ENCODE data around the gene TP73.

TP73 gene

DNA sequence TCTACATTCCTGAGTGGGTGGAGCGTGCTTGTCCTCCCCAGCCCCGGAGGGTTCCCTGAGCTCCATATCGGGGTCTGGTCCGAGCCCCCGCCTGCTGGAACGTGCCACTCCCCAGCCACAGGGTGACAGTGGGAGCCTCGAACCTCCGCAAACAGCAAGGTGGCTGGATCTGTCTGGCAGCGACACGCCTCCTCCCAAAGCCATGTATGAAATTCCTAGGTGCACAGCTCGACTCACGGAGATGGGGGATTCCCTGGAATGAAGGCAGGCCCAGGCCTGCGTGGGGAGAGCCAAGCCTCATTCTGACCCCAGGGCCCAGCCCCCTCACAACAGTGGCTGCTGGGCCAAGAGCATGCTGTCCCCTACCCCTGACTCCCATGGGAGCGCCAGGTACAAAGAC is 32.9 kb downstream of the TP73 start:
- DNase-seq (ENCODE audit: low spot score) (no peak), FAIRE-seq (no peak)

DNA sequence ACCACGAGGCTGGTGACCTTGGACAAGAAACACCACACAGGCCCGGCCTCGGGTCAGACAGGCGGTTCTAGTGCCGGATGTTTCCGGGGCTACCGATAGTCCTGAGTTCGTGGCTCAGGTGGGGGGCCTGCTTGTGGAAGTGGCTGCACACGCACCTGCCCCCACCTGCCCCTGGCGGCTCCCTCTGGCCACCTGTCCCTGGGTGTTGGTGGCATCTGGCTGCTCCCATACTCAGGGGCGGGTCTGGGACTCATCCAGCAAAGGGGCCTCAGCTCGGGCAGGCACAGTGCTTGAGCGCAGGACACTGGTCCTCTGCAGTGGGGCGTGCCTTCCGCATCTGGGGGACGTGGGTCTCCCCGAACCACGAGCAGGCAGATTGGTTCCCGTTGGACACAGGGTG is 33.6 kb downstream of the TP73 start:
- DNase-seq (ENCODE audit: low spot score) (no peak), FAIRE-seq (no peak)

DNA sequence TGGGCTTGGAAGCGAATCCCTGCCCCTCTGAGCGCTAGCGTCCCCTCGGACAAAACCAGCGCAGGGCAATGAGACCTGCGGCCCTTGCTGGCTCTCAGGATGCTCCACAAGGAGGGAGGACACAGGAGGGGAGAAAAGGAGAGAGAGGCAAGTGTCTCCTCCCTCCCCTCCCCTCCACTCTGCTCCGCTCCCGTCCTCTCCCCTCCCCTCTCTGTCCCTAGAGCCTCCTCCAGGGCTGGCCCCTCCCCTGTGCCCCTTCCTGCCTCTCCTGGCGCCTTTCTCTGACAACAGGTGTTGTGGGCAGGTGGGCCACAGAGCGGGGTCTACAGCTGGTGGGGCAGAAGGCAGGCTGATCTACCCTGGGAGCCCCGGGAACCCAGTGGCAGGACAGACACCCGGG is 35.2 kb downstream of the TP73 start:
- FAIRE-seq (no peak), DNase-seq (ENCODE audit: low spot score) (no peak)

DNA sequence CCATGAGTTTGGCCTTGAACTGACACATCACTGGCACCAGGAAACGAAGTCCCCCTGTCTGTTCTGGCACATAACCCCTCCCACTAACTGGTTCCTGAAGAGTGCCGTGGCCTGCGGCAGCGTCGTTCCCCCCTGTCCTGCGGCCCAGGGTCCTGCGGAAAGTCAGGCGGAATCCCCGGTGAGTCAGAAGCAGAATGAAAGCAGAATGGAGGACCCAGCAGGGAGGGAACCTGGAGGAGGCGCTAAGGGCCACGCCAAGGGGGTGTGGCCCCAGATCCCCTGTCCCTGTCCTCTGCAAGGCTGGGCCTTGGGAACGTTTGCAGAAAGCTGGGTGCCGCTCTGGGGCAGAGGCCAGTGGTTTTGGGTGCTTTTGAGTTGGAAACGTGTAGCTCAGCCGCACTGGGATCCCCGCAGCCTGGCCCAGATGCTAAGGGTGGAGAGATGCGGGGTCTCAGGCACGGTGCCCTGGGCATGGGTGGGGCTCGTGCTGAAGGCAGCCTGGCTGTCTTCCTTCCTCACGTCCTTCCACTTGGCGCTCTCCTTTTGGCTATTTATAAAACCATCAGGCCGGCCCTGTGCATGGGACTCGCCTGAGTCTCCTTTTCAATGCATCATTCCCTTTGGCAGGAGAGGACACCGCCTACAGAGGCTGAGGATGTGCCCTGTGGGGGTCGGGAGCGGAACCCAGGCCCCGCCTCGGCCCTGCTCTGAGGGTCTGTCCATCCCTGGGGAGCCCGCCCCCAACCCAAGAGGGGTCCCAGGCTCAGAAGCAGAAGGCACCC is 36.2 kb downstream of the TP73 start:
- FAIRE-seq: no peak
- no peak for DNase-seq (ENCODE audit: low spot score)

DNA sequence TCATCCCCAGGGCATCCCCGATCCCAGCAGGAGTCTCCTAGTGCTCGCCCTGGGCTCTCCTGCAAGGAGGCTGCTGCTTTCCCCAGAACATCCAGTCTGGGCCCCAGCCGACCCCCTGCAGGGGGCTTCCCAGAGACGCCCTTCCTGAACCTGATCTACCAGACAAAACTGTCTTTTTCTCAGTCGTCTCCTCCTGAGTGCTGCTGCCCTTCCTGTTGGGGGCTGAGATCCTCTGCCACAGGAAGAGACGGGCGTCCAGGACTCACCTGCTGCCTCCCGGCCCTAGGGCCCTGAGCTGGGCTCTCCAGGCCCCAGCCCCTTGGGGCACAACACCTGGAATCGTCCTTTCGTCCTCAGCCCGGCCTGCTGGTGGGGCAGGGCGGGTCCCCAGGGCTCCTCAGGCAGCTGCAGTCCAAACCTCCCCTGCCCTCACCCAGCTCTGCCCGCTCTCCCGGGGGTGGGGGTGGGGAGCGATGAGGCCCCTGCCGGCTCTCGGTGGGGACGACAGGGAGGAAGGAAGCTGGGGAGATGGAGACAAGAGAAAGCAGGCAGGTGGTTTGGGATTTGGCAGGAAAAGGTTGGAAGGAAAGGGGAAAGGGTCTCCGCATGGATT is 36.9 kb downstream of the TP73 start:
- FAIRE-seq: no peak
- DNase-seq (ENCODE audit: low spot score): no peak

DNA sequence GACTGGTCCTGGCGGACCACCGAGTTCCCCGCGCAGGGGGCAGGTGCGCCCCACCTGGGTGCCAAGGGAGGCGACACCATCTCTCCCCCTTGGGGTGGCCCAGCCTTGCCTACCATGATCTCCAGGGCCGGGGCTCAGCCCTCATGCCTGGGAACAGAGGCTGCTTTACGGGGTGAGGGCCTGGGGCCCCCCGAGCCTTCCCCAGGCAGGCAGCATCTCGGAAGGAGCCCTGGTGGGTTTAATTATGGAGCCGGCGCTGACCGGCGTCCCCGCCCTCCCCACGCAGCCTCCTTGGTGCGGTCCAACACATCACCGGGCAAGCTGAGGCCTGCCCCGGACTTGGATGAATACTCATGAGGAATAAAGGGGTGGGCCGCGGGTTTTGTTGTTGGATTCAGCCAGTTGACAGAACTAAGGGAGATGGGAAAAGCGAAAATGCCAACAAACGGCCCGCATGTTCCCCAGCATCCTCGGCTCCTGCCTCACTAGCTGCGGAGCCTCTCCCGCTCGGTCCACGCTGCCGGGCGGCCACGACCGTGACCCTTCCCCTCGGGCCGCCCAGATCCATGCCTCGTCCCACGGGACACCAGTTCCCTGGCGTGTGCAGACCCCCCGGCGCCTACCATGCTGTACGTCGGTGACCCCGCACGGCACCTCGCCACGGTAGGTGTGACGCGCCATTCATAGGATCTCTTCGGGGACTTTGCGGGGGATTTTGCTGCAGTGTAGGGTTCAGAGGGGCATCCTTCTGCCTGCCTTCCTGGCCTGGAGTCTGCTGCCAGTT is 38.2 kb downstream of the TP73 start:
- FAIRE-seq (no peak), DNase-seq (ENCODE audit: low spot score) (no peak)

DNA sequence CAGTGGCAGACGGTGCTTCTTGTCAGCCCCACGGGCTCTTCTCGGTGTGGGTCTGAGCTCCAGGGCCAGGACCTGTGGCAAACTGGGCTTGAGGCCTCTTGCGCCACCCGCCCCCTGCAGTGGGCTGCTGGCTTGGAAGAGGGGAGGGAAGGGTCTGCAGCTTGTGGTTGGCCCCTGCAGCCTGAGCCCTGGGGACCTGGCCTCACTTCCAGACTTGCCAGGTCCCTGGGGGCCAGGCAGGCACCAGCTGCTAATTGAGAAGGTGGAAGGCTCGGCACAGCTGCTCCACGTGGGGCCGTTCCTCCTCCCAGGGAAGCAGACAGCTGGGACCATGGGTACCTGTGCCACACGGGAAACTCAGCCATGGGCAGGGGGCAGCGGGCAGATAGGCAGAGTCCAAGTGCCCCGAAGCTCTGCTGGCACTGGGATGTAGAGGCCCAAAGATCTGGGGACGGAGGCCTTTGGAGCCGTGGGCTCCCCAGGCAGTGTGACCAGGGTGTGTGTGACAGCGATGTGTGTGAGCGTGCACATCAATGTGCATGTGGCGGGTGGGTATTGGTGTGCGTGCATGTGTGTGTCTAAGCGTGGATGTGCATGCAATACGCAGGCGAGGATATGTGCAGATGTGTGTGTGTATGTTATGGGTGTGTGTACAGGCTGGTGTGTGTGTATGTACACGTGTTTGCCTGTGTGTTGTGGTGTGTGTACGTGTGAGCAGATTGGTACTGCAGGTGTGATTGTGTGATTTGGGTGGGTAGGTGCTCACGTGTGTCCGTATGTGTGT is 39.3 kb downstream of the TP73 start:
- no peak for FAIRE-seq
- no peak for DNase-seq (ENCODE audit: low spot score)

DNA sequence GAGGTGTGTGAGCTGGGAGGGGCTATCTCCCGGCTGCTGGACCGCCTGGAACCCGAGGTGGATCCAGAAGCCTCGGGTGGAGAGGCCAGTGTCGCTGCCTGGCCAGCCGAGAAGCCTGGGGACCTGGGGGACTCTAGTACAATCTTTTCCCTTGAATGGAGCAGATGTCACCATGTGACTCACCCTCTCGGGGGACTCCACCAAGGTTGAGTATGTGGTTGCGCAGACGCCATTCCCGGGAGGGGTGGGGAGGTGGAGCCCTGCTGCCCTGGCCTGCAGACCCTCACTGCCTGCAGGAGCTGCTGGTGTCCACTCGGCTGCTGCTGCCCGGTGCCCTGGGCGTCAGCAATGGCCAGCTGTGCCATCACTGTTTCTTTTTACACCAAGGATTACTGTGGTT is 40.3 kb downstream of the TP73 start:
- no peak for DNase-seq (ENCODE audit: low spot score)
- no peak for FAIRE-seq

DNA sequence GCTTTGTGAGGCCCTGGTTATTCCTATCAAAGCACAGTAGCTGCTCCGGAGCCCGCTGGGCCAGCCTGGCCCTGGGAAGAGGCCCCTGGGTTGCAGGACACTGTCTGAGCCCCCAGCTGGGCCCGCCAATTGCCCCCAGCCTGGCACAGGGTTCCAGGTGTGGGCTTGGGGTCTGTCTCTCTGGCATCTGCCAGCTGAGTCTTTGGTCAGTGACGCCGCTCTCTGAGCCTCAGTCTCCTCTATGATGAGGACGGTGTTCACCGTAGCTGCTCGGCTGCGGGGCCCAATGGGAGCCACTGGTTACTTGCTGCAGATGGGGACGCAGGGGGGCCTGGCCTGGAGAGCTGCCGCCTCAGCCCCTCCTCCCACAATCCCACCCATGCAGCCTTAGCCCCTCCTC is 41.0 kb downstream of the TP73 start:
- DNase-seq (ENCODE audit: low spot score): no peak
- FAIRE-seq: no peak

DNA sequence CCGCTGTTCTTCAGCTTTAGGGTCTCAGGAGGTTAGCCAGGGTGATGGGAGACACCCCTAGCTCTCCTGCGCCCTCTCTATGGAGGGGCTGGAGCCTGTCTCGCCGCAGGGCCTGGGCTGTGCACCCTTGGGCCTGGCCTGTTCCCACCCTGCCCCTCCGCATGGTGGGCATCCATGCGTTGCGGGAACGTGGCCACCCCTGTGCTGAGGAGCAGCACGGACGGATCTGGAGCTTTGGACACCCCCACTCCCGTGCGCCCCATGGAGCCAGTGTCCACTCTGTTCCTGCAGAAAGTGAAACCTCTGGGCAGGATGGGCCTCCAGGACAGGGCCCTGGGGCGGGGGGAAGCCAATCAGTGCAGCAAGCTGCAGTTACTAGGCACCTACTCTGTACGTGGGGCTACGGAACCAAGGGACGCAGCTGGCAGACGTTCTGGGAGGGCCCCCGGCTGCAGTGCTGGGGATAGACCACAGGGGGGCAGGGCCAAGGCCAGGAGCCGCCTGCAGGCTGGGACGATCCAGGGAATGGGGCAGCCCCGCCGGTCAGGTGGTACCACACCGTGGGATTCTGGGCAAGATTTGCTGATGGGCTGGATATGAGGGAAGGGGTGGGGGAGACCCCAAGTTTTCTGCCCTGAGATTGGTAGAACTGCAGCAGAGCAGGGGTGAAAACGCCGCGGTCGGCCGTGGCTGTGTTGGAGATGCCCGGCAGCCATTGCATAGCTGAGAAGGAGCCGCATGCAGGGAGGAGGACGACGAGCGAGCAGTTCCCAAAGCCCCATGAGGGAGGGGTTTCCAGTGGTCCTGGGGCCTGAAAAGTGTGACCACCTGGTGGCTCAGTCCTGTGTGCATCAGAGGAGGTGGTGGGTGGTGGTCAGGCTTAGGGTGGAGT is 43.3 kb downstream of the TP73 start:
- DNase-seq (ENCODE audit: low spot score) (peak; percentile 54), FAIRE-seq (no peak)

DNA sequence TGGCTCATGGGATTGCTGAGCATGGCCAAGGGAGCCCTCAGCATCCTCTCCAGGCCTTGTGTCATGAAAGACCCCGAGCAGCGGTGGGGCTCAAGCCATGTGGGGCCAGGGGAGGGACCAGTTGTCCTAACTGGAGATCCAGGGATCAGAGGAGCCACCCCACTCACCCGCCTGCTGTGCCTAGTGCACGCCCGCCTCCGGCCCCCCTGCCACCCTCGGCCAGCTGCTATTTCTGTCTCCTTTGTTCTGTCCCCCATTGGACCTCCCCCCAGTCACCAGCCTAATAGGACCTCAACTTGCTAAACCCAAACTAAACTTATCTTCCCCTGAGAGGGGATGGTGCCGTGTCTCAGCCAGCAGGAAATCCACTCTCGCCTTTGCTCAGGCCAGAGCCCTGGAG is 44.4 kb downstream of the TP73 start:
- FAIRE-seq (no peak), DNase-seq (ENCODE audit: low spot score) (no peak)

DNA sequence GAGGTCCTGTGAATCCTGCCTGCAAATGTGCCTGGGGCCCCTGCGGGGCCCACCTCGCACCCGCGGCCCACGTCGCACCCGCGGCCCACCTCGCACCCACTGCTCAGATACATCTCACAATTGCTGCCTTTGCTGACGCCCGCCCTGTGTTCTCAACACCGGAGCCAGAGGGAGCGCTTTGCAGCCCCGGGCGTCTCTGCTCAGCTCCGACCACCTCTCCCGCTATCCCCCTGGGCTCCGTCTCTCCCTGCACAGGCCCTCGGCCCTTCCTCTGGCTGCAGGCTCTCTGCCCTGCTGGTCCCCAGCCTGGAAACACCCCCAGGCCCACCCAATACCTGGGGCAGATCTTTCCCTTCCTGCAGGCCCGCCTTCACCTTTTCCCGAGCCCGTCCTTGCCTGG is 44.8 kb downstream of the TP73 start:
- DNase-seq (ENCODE audit: low spot score) (no peak), FAIRE-seq (no peak)

DNA sequence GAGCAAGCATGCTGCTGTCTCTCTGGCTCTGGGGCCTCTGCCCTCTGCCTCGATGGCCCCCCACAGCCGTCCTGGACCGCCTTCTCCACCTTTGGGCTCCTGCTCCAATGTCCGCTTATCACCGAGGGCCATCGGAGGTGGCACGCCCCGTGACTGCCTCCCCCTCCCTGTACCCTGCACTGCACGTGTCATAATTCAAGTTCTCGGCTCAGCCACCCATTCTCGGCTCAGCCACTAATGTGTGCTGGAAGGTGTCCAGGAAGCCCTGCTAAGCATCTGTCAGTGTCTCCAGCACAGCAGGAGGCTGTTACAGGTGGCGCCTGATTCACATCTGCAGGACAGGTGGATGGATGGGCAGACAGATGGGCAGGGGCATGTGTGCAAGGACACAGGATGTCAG is 45.5 kb downstream of the TP73 start:
- FAIRE-seq (no peak), DNase-seq (ENCODE audit: low spot score) (no peak)

DNA sequence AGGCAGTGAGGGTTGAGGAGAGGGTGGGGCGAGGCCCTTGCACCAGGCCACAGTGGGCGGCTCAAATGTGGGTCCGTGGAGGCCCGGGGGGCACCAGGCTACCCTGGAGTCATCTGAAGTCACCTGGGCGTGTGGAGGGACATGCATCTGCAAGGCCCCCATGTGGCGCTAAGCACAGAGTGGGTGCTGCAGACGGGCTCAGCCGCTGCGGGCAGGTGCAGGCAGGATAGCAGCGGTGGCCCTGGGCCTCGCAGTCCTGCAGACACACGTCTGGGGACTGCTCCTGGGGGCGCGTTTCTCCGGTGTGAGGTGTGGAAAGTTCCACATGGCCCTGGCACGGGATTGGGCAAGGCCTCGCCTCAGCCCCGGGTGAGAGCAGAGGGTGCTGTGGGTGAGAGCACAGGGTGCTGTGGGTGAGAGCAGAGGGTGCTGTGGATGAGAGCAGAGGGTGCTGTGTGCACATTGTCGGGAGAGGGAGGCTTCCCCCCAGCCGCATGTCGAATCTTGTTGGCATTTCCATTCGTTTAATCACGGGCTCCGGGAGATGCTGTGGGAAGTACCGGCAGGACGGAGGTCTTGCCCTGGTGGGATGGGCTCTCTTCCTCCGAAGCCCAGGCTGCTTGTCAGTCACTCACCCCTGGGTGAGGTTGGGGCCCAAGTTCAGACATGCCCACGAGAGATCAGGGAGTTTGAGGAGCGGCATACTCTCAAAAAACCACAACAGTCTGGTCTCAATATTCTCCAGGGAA is 46.5 kb downstream of the TP73 start:
- FAIRE-seq (no peak), DNase-seq (ENCODE audit: low spot score) (no peak)

DNA sequence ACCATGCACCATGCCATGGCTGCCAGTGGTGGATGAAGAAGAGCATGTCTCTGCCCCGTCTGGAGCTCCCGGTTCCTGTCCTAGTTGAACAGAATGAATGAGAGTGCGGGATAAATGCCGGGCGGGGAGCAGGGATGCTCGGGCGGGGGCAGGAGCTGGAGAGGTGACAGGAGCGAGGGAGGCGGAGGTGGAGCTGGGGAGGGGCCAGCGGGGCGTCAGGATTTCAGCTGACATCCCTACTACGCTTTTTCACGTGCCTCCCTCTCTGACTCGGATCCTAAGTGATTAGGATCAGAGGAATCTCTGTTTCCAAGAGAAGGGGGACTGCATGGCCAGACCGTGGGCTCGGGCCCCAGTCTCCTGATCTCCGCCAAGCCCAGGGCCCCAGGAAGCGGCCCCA is 47.3 kb downstream of the TP73 start:
- no peak for FAIRE-seq

DNA sequence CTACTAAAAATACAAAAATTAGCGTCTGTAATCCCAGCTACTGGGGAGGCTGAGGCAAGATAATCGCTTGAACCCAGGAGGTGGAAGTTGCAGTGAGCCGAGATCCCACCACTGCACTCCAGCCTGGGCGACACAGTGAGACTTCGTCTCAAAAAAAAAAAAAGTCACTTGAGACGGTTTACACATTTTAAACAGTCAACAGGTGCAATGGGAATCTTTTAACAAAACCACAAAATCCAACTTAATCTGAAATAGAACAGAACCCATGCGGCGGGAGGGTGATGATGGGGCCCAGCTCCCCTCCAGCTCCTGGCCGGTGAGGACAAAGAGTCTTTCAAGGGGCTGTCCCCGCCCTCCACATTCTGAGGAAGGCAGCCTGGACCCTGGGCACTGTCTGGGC is 48.3 kb downstream of the TP73 start:
- no peak for FAIRE-seq
- no peak for DNase-seq (ENCODE audit: low spot score)

More for the DNA sequence above, 47.3 kb downstream of the TP73 start:
- DNase-seq (ENCODE audit: low spot score): no peak

DNA sequence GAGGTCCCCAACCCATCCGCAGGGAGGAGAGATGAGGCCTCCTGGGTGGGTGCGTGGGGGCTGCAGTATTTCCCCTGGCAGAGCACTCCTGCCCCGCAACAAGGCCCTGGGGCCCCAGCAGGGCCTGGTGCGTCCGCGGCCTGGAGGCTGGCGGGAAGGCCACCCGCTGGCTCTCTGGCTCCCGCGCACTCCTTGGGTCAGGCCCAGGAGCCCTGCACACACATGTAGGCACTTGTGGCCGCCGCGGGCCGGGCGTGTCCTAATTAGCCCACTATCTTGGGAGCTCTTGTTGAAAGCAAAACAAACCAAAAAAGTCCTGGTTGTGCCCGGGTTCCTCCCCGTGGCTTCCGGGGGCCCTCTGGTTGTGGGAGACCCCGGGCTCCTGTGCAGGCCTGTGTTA is 50.2 kb downstream of the TP73 start:
- FAIRE-seq: no peak
- DNase-seq (ENCODE audit: low spot score): no peak

DNA sequence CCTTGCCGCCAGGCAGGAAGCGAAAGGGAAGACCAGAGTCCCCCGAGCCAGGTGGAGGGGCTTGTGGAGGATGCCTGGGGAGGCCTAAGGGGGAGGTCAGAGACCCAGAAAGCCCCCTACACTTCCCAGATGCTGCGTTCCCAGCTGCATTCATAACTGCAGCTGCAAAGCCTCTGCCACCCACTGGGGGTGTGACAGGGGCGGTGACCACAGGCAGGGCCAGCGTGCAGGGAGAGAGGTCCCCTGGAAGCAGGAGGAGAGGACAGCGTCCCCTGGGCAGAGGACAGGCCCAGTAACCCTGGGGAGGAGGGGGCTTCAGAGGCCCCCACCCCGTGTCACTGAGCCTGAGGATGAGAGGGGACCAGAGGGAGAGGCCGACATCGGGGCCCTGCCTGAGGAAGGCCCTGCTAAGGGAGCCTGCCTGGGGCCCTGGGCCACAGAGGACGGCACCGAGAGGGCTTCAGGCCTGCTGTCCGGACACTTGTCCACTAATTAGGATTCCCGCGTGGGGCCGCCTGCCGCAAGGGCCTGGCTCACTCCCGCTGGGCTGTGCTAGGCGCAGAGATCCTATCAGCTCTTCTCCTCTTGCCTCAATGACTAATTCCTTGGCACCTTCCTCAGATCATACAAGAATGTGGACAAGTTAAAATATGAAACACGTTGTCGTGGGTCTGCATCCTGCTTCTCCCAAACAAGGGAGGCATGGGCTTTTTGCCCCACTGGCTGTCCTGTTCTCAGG is 50.8 kb downstream of the TP73 start:
- no peak for FAIRE-seq
- no peak for DNase-seq (ENCODE audit: low spot score)

DNA sequence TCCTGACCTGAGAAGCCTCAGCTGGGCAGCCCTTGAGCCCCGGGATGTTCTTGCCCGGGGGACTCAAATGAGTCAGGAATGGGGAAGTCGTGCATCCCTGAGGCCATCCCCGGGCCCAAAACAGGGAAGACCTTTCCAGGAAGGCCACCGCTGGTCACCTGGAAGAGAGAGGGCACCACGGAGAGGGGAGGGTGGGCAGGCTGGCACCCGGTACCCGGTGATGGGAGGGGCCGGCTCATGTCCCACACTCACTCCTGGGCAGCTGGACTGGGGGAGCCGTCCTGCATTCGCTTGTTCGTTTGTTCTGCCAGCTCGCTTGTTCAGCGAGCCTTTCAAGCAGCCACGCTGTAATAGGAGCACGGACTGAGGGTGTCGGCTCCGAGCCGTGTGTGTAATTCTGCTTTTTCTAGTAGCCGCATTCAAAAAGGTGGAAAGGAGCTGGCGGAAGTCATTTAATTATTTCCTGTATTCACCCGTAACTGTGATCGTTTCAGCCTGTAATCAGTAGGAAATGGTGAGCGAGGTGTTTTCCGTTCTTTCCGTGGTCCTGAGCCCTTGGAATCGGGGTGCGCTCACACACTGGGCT is 51.6 kb downstream of the TP73 start:
- FAIRE-seq (no peak), DNase-seq (ENCODE audit: low spot score) (no peak)
